NAMALWA (cell line): ENCODE data around the gene STAT5A.
"Not testable (repeated sequence)": the region's sequence is repeated elsewhere in the genome, so short reads cannot be mapped to it uniquely, and the experiment has no call there.

Source experiments
- DNase-seq: peaks from one replicate; pipeline ENCODE4 v3.0.0-alpha.2; 2015; ENCODE audit warnings: low spot score

STAT5A gene

GRCh38 chr17:42285346-42286050 is 2.8 kb upstream of the STAT5A start:
- DNase-seq: no peak

GRCh38 chr17:42286411-42287221 is 1.7 kb upstream of the STAT5A start:
- no peak for DNase-seq

- DNase-seq: no peak
Measured at GRCh38 chr17:42287305-42287976, 857 bp upstream of the STAT5A start.

- no peak for DNase-seq
Measured at GRCh38 chr17:42288803-42289610, 709 bp downstream of the STAT5A start.

GRCh38 chr17:42289611-42290181 is 1.4 kb downstream of the STAT5A start:
- DNase-seq: no peak

- DNase-seq: no peak
Measured at GRCh38 chr17:42290577-42290976, 2.3 kb downstream of the STAT5A start.

GRCh38 chr17:42291129-42291528 is 2.8 kb downstream of the STAT5A start:
- no peak for DNase-seq

GRCh38 chr17:42294469-42295398 is 6.4 kb downstream of the STAT5A start:
- DNase-seq: no peak

GRCh38 chr17:42296012-42296411 is 7.7 kb downstream of the STAT5A start:
- DNase-seq: no peak

- DNase-seq: not testable (repeated sequence)
Measured at GRCh38 chr17:42297775-42298174, 9.5 kb downstream of the STAT5A start.

GRCh38 chr17:42299361-42299760 is 11.1 kb downstream of the STAT5A start:
- DNase-seq: not testable (repeated sequence)

GRCh38 chr17:42299913-42300312 is 11.6 kb downstream of the STAT5A start:
- DNase-seq: not testable (repeated sequence)

- DNase-seq: no peak
Measured at GRCh38 chr17:42301022-42301421, 12.7 kb downstream of the STAT5A start.

- DNase-seq: no peak
Measured at GRCh38 chr17:42303694-42304093, 15.4 kb downstream of the STAT5A start.

- DNase-seq: no peak
Measured at GRCh38 chr17:42304187-42305030, 16.1 kb downstream of the STAT5A start.

GRCh38 chr17:42305031-42305330 is 16.7 kb downstream of the STAT5A start:
- not testable (repeated sequence) for DNase-seq

GRCh38 chr17:42305543-42306384 is 17.5 kb downstream of the STAT5A start:
- no peak for DNase-seq

- DNase-seq: no peak
Measured at GRCh38 chr17:42306385-42306667, 18.0 kb downstream of the STAT5A start.

- DNase-seq: no peak
Measured at GRCh38 chr17:42307362-42307927, 19.1 kb downstream of the STAT5A start.
